ENCODE measurements around the gene HLA-C. TPM values are rescaled to one million over a fixed set of nuclear protein-coding genes. Genes with fewer than 3 reads are reported as not detected.

The HLA-C gene
- total and polyA plus RNA-seq, 2 experiments from 2014 or later, result 157 to 244 TPM

GRCh38 chr6:31304683-31305082 lies 32.8 kb upstream of the HLA-C start:
- H3K4me3 ChIP-seq, result no peak overlapping the region
- in situ Hi-C loops (cut with MboI), result no loop called here
- peaks cover 6% of the 10 kb centered on the region; the same call in 1 of the 2 replicates for H3K27me3 ChIP-seq (replicated peaks; ENCODE audit: insufficient read depth)
- H3K79me2 ChIP-seq (ENCODE audit: insufficient read depth), result no peaks in the 10 kb centered on the region
- H3K9ac ChIP-seq, result no peak overlapping the region
- DNase-seq, result peak; percentile 2
- H3K27ac ChIP-seq, result no peak overlapping the region
- WGBS, 2 experiments (ENCODE audit: low coverage in 1 of 2, low lambda C conversion rate in 2 of 2, missing lambda C conversion rate in 2 of 2), result 38 to 53% methylated on average over 4 of the region's 4 CpGs
- no peaks in the 10 kb centered on the region for H4K20me1 ChIP-seq (ENCODE audit: insufficient read depth)
- no peak overlapping the region for H3K4me2 ChIP-seq (ENCODE audit: unreplicated experiment)
- no peaks in the 10 kb centered on the region for H3F3A ChIP-seq (ENCODE audit: insufficient read depth)
- H3K4me1 ChIP-seq (ENCODE audit: insufficient read depth), result no peaks in the 10 kb centered on the region
- H3K36me3 ChIP-seq (ENCODE audit: low read depth), result no peaks in the 10 kb centered on the region
- no peaks in the 10 kb centered on the region for H3K9me2 ChIP-seq (ENCODE audit: insufficient read depth)
- no peak for TF ChIP-seq EZH2 (IDR thresholded peaks at IDR 0.05; ENCODE audit: insufficient read depth, poor library complexity, severe bottlenecking)
- no peak for TF ChIP-seq EZH2phosphoT487 (IDR thresholded peaks at IDR 0.05; ENCODE audit: insufficient read depth, low read depth)
- no peaks in the 10 kb centered on the region for H3K9me3 ChIP-seq (ENCODE audit: low read depth)
- H2AFZ ChIP-seq, result no peak overlapping the region

GRCh38 chr6:31300797-31301196 lies 28.9 kb upstream of the HLA-C start:
- H3K27ac ChIP-seq, result no peak overlapping the region
- H3K79me2 ChIP-seq (ENCODE audit: insufficient read depth), result no peaks in the 10 kb centered on the region
- no peak overlapping the region for H3K4me2 ChIP-seq (ENCODE audit: unreplicated experiment)
- H3K9ac ChIP-seq, result no peak overlapping the region
- no peaks in the 10 kb centered on the region for H3K36me3 ChIP-seq (ENCODE audit: low read depth)
- no peaks in the 10 kb centered on the region for H3F3A ChIP-seq (ENCODE audit: insufficient read depth)
- H4K20me1 ChIP-seq (ENCODE audit: insufficient read depth), result no peaks in the 10 kb centered on the region
- DNase-seq, result no peak
- H3K9me3 ChIP-seq (ENCODE audit: low read depth), result no peaks in the 10 kb centered on the region
- no peak overlapping the region for H3K4me3 ChIP-seq
- H3K27me3 ChIP-seq (replicated peaks; ENCODE audit: insufficient read depth), result no peaks in the 10 kb centered on the region; the same call in none of the 2 replicates
- WGBS, 2 experiments (ENCODE audit: low coverage in 1 of 2, low lambda C conversion rate in 2 of 2, missing lambda C conversion rate in 2 of 2), result 25 to 51% methylated on average over 4 of the region's 4 CpGs
- TF ChIP-seq EZH2 (IDR thresholded peaks at IDR 0.05; ENCODE audit: insufficient read depth, poor library complexity, severe bottlenecking) (no peak), EZH2phosphoT487 (IDR thresholded peaks at IDR 0.05; ENCODE audit: insufficient read depth, low read depth) (no peak)
- no peaks in the 10 kb centered on the region for H3K9me2 ChIP-seq (ENCODE audit: insufficient read depth)
- no peaks in the 10 kb centered on the region for H3K4me1 ChIP-seq (ENCODE audit: insufficient read depth)
- H2AFZ ChIP-seq, result no peak overlapping the region
- in situ Hi-C loops (cut with MboI), result no loop called here

- H3K9ac ChIP-seq, result no peak overlapping the region
- H3K79me2 ChIP-seq (ENCODE audit: insufficient read depth), result no peaks in the 10 kb centered on the region
- no peak overlapping the region for H3K4me2 ChIP-seq (ENCODE audit: unreplicated experiment)
- TF ChIP-seq EZH2phosphoT487 (IDR thresholded peaks at IDR 0.05; ENCODE audit: insufficient read depth, low read depth) (no peak), EZH2 (IDR thresholded peaks at IDR 0.05; ENCODE audit: insufficient read depth, poor library complexity, severe bottlenecking) (no peak)
- no peak for DNase-seq
- no peaks in the 10 kb centered on the region for H3K9me2 ChIP-seq (ENCODE audit: insufficient read depth)
- in situ Hi-C loops (cut with MboI), result no loop called here
- no peaks in the 10 kb centered on the region for H3K9me3 ChIP-seq (ENCODE audit: low read depth)
- H2AFZ ChIP-seq, result no peak overlapping the region
- no peaks in the 10 kb centered on the region for H3F3A ChIP-seq (ENCODE audit: insufficient read depth)
- no peaks in the 10 kb centered on the region; the same call in none of the 2 replicates for H3K27me3 ChIP-seq (replicated peaks; ENCODE audit: insufficient read depth)
- H4K20me1 ChIP-seq (ENCODE audit: insufficient read depth), result no peaks in the 10 kb centered on the region
- no peaks in the 10 kb centered on the region for H3K4me1 ChIP-seq (ENCODE audit: insufficient read depth)
- H3K36me3 ChIP-seq (ENCODE audit: low read depth), result no peaks in the 10 kb centered on the region
- no peak overlapping the region for H3K27ac ChIP-seq
- H3K4me3 ChIP-seq, result no peak overlapping the region
- WGBS, 2 experiments (ENCODE audit: low coverage in 1 of 2, low lambda C conversion rate in 2 of 2, missing lambda C conversion rate in 2 of 2), result 40 to 44% methylated on average over 3 of the region's 3 CpGs
Observed at GRCh38 chr6:31299947-31300346, 28.1 kb upstream of the HLA-C start.

GRCh38 chr6:31299511-31299910 lies 27.6 kb upstream of the HLA-C start:
- 8 to 10% methylated on average over 2 of the region's 2 CpGs for WGBS, 2 experiments (ENCODE audit: low coverage in 1 of 2, low lambda C conversion rate in 2 of 2, missing lambda C conversion rate in 2 of 2)
- in situ Hi-C loops (cut with MboI), result no loop called here

GRCh38 chr6:31294056-31294455 lies 22.2 kb upstream of the HLA-C start:
- 29 to 33% methylated on average over 3 of the region's 3 CpGs for WGBS, 2 experiments (ENCODE audit: low coverage in 1 of 2, low lambda C conversion rate in 2 of 2, missing lambda C conversion rate in 2 of 2)

More at GRCh38 chr6:31299511-31299910, 27.6 kb upstream of the HLA-C start:
- Histone ChIP-seq H3K36me3 (ENCODE audit: low read depth) (no peaks in the 10 kb centered on the region), H3K9ac (no peak overlapping the region), H3K4me3 (no peak overlapping the region), H3K27me3 (replicated peaks; ENCODE audit: insufficient read depth) (no peaks in the 10 kb centered on the region; the same call in none of the 2 replicates), H3K27ac (no peak overlapping the region), H3K4me1 (ENCODE audit: insufficient read depth) (no peaks in the 10 kb centered on the region), H2AFZ (no peak overlapping the region), H3K4me2 (ENCODE audit: unreplicated experiment) (no peak overlapping the region), H3K9me3 (ENCODE audit: low read depth) (no peaks in the 10 kb centered on the region), H3F3A (ENCODE audit: insufficient read depth) (no peaks in the 10 kb centered on the region), H3K79me2 (ENCODE audit: insufficient read depth) (no peaks in the 10 kb centered on the region), H3K9me2 (ENCODE audit: insufficient read depth) (no peaks in the 10 kb centered on the region), H4K20me1 (ENCODE audit: insufficient read depth) (no peaks in the 10 kb centered on the region)
- no peak for TF ChIP-seq EZH2 (IDR thresholded peaks at IDR 0.05; ENCODE audit: insufficient read depth, poor library complexity, severe bottlenecking)
- DNase-seq, result no peak

More at GRCh38 chr6:31294056-31294455, 22.2 kb upstream of the HLA-C start:
- H2AFZ ChIP-seq, result no peak overlapping the region
- no peak overlapping the region for H3K27ac ChIP-seq
- no peaks in the 10 kb centered on the region for H3F3A ChIP-seq (ENCODE audit: insufficient read depth)
- in situ Hi-C loops (cut with MboI), result no loop called here
- no peak for DNase-seq
- no peak for TF ChIP-seq EZH2 (IDR thresholded peaks at IDR 0.05; ENCODE audit: insufficient read depth, poor library complexity, severe bottlenecking)
- no peak for TF ChIP-seq EZH2phosphoT487 (IDR thresholded peaks at IDR 0.05; ENCODE audit: insufficient read depth, low read depth)
- H3K4me1 ChIP-seq (ENCODE audit: insufficient read depth), result no peaks in the 10 kb centered on the region
- no peak overlapping the region for H3K9ac ChIP-seq
- no peaks in the 10 kb centered on the region; the same call in none of the 2 replicates for H3K27me3 ChIP-seq (replicated peaks; ENCODE audit: insufficient read depth)
- H4K20me1 ChIP-seq (ENCODE audit: insufficient read depth), result no peaks in the 10 kb centered on the region
- no peak overlapping the region for H3K4me3 ChIP-seq
- H3K79me2 ChIP-seq (ENCODE audit: insufficient read depth), result no peaks in the 10 kb centered on the region
- no peaks in the 10 kb centered on the region for H3K9me2 ChIP-seq (ENCODE audit: insufficient read depth)
- H3K4me2 ChIP-seq (ENCODE audit: unreplicated experiment), result no peak overlapping the region
- no peaks in the 10 kb centered on the region for H3K9me3 ChIP-seq (ENCODE audit: low read depth)
- no peaks in the 10 kb centered on the region for H3K36me3 ChIP-seq (ENCODE audit: low read depth)

Data from GM23248 (cell line).